Measurements from ENCODE around the gene KIAA2012.

GRCh38 chr2:202109139-202109736 lies 36.2 kb downstream of the KIAA2012 start:
- TF ChIP-seq CTCF (IDR thresholded peaks at IDR 0.05; ENCODE audit: insufficient read depth, low read depth, low read length): no peak
- TF ChIP-seq EZH2 (IDR thresholded peaks at IDR 0.05; ENCODE audit: insufficient read depth, low read length): no peak
